Suprapubic skin (tissue), 4 donors: ENCODE data around the gene UBN1. TPM values are rescaled to one million over a fixed set of nuclear protein-coding genes. Genes with fewer than 3 reads are reported as not detected.
A peak's percentile ranks its signal among the peaks of the same experiment; 100 is the strongest.

Experiments used
- DNase-seq, 2 donors: peaks; one replicate each; pipeline ENCODE4 v3.0.0-alpha.2; 2019; ENCODE audit warnings: low spot score in 2 of 2
- H3K27ac ChIP-seq: fragments of 200-600 bp; sonication (generic); one replicate; pipeline ENCODE4 v1.5.1; 2019
- H3K27me3 ChIP-seq: fragments of 200-600 bp; sonication (generic); one replicate; pipeline ENCODE4 v1.5.1; 2019
- H3K36me3 ChIP-seq: fragments of 200-600 bp; sonication (generic); one replicate; pipeline ENCODE4 v1.5.1; 2019
- H3K4me1 ChIP-seq: fragments of 200-600 bp; sonication (generic); one replicate; pipeline ENCODE4 v1.5.1; 2019
- H3K4me3 ChIP-seq: fragments of 200-600 bp; sonication (generic); one replicate; pipeline ENCODE4 v1.5.1; 2019; ENCODE audit warnings: mild to moderate bottlenecking
- H3K9me3 ChIP-seq: fragments of 200-600 bp; sonication (generic); one replicate; pipeline ENCODE4 v1.5.1; 2019
- CTCF ChIP-seq, 2 donors: fragments of 200-600 bp in 1 of 2; fragments of 450-650 bp in 1 of 2; sonication (generic) in 1 of 2; IDR thresholded peaks; one replicate each; pipeline ENCODE4 v1.5.1; 2016 to 2019; ENCODE audit warnings: antibody characterized with exemption in 2 of 2, mild to moderate bottlenecking in 1 of 2, moderate library complexity in 1 of 2
- EP300 ChIP-seq: sonication (generic); formaldehyde crosslinking; IDR thresholded peaks from one replicate; pipeline ENCODE4 v1.6.1; 2017; ENCODE audit warnings: antibody characterized with exemption
- POLR2A ChIP-seq, 2 donors: fragments of 450-650 bp; IDR thresholded peaks; one replicate each; pipeline ENCODE4 v1.6.1; 2017; ENCODE audit warnings: antibody characterized with exemption in 2 of 2, mild to moderate bottlenecking in 2 of 2, moderate library complexity in 2 of 2
- POLR2AphosphoS5 ChIP-seq, 3 donors: sonication (generic); formaldehyde crosslinking; IDR thresholded peaks; one replicate each; pipeline ENCODE4 v1.6.1; 2017; ENCODE audit warnings: antibody characterized with exemption in 3 of 3
- WGBS: methylation state at CpG from one replicate; pipeline ENCODE4 v1.1.5; 2018; 5-methylcytosine and 5-hydroxymethylcytosine counted together
- total RNA-seq, 4 donors: library from RNA; depleted of rRNA; stranded (reverse); fragments of >200 nt; gene quantifications; one replicate each; pipeline ENCODE4 v1.1.0, GENCODE V29; 2016

UBN1 gene
- total RNA-seq, 4 donors from 2014 or later: 25.7 to 43.9 (median 38.6) TPM

GRCh38 chr16:4800290-4801041 is 46.8 kb upstream of the UBN1 start:
- no peaks in the 10 kb centered on the region for H3K9me3 ChIP-seq
- no peak overlapping the region for H3K4me3 ChIP-seq
- DNase-seq: no peak
- no peaks in the 10 kb centered on the region for H3K27me3 ChIP-seq
- 72% methylated on average over 14 of the region's 17 CpGs for WGBS
- TF ChIP-seq CTCF (IDR thresholded peaks at IDR 0.05): no peak
- no peak for TF ChIP-seq POLR2A (IDR thresholded peaks at IDR 0.05)
- TF ChIP-seq EP300: no peak
- no peak for TF ChIP-seq POLR2AphosphoS5 (IDR thresholded peaks at IDR 0.05)
- H3K27ac ChIP-seq: no peak overlapping the region
- peaks cover 37% of the 10 kb centered on the region for H3K36me3 ChIP-seq
- H3K4me1 ChIP-seq: peaks cover 29% of the 10 kb centered on the region

DNA sequence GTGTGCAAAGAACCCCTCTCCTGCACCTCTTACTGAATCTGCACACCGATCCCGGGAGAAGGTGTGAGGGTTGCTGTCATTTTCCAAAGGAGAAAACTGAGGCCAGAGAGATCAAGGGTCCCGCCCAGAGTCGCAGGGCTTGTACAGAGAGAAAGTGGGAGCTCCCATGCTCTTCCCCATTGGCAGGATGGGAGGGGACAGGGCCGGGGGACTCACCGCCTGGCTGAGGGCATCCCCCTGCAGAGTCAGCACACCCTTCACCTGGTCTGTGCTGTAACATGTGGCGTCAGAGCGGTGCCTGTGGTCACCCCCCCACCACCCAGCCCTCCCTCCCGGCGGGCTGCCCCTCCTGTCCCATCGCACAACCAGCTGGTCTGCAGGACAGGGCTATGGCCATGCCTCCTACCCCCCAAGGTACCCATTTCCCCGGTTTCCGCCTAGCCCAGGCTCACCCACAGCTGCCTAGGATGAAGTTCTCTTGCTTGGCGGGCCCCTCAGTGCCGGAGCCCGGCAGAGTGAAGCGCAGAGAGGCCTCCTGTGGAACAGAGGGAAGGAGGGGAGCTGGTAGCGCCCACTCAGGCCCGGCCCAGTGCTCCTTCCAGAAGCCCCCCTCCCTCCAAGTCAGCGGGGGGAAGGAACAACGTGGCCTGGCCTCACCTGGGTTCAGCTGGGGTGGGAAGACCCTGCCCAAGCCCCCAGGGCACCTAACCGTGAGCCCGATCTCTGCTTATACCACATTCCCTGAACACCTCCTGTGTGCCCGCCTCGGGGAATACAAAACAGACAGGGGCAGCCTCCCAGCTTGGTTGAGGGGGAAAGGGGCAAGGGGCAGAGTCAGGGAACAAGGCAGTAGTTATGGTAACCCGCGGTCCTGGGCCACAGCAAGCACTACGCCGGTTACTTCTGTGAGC is 46.0 kb upstream of the UBN1 start:
- Histone ChIP-seq H3K4me3 (peak overlapping the region; percentile 93), H3K27ac (peak overlapping the region; percentile 82), H3K9me3 (no peaks in the 10 kb centered on the region), H3K4me1 (peaks cover 29% of the 10 kb centered on the region), H3K27me3 (no peaks in the 10 kb centered on the region), H3K36me3 (peaks cover 45% of the 10 kb centered on the region)
- WGBS: 45% methylated on average over 15 of the region's 29 CpGs
- no peak for DNase-seq
- TF ChIP-seq EP300: no peak
- no peak for TF ChIP-seq POLR2A (IDR thresholded peaks at IDR 0.05)
- TF ChIP-seq CTCF (IDR thresholded peaks at IDR 0.05): no peak
- TF ChIP-seq POLR2AphosphoS5 (IDR thresholded peaks at IDR 0.05): no peak

- DNase-seq: peak in 1 of 2 donors; percentile 89
- Histone ChIP-seq H3K4me1 (peaks cover 29% of the 10 kb centered on the region), H3K9me3 (no peaks in the 10 kb centered on the region), H3K4me3 (peak within 1 kb of the TSS; percentile 93), H3K27ac (peak within 1 kb of the TSS; percentile 82), H3K36me3 (peaks cover 49% of the 10 kb centered on the region), H3K27me3 (no peaks in the 10 kb centered on the region)
- WGBS: 0% methylated on average over 32 of the region's 70 CpGs
- TF ChIP-seq POLR2AphosphoS5 (IDR thresholded peaks at IDR 0.05): no peak
- TF ChIP-seq CTCF (IDR thresholded peaks at IDR 0.05): no peak
- TF ChIP-seq EP300: no peak
- no peak for TF ChIP-seq POLR2A (IDR thresholded peaks at IDR 0.05)
These were observed 45.2 kb upstream of the UBN1 start, which contains the start of gene ROGDI for GRCh38 chr16:4801962-4802658. TSS of gene ROGDI (minus strand) at chr16:4802633. CDS start at chr16:4802571, 62 bp downstream.

GRCh38 chr16:4802659-4803287 is 44.5 kb upstream of the UBN1 start:
- Histone ChIP-seq H3K27ac (peak overlapping the region; percentile 82), H3K27me3 (no peaks in the 10 kb centered on the region), H3K4me1 (peaks cover 29% of the 10 kb centered on the region), H3K9me3 (no peaks in the 10 kb centered on the region), H3K4me3 (peak overlapping the region; percentile 93), H3K36me3 (peaks cover 49% of the 10 kb centered on the region)
- WGBS: 1% methylated on average over 35 of the region's 59 CpGs
- TF ChIP-seq POLR2AphosphoS5 (IDR thresholded peaks at IDR 0.05) (no peak), POLR2A (IDR thresholded peaks at IDR 0.05) (no peak), CTCF (IDR thresholded peaks at IDR 0.05) (peak in 1 of 2 donors; percentile 26), EP300 (no peak)
- peak; percentile 93 to 97 for DNase-seq
